ENCODE measurements around the gene HOXC13. TPM values are rescaled to one million over a fixed set of nuclear protein-coding genes. Genes with fewer than 3 reads are reported as not detected.

HOXC13 gene
- total RNA-seq, 4 donors from 2014 or later, result not detected

- Histone ChIP-seq H3K27me3 (peaks cover 0 to 75% of the 10 kb centered on the region in 2 donors), H3K4me3 (no peak overlapping the region), H3K27ac (no peak overlapping the region), H3K4me1 (peaks cover 0 to 11% (median 2%) of the 10 kb centered on the region in 4 donors), H3K9me3 (peaks cover 0 to 10% (median 0%) of the 10 kb centered on the region in 4 donors), H3K36me3 (no peaks in the 10 kb centered on the region)
- no peak for TF ChIP-seq POLR2A (IDR thresholded peaks at IDR 0.05)
- no peak for TF ChIP-seq CTCF (IDR thresholded peaks at IDR 0.05)
- DNase-seq, result no peak
Observed at GRCh38 chr12:53951577-53952334, 13.1 kb downstream of the HOXC13 start.

- Histone ChIP-seq H3K36me3 (no peaks in the 10 kb centered on the region), H3K4me3 (no peak overlapping the region), H3K9me3 (peaks cover 0 to 10% (median 0%) of the 10 kb centered on the region in 4 donors), H3K27me3 (peaks cover 0 to 75% of the 10 kb centered on the region in 2 donors), H3K4me1 (peaks cover 0 to 11% (median 2%) of the 10 kb centered on the region in 4 donors), H3K27ac (no peak overlapping the region)
- no peak for DNase-seq
- TF ChIP-seq POLR2A (IDR thresholded peaks at IDR 0.05) (no peak), CTCF (IDR thresholded peaks at IDR 0.05) (no peak)
Observed at GRCh38 chr12:53952335-53952694, 13.7 kb downstream of the HOXC13 start.

GRCh38 chr12:53952871-53953734, 14.5 kb downstream of the HOXC13 start:
- Histone ChIP-seq H3K27me3 (peaks cover 0 to 83% of the 10 kb centered on the region in 2 donors), H3K4me1 (peaks cover 0 to 11% (median 2%) of the 10 kb centered on the region in 4 donors), H3K36me3 (no peaks in the 10 kb centered on the region), H3K27ac (no peak overlapping the region), H3K4me3 (no peak overlapping the region), H3K9me3 (peaks cover 0 to 10% (median 0%) of the 10 kb centered on the region in 4 donors)
- TF ChIP-seq POLR2A (IDR thresholded peaks at IDR 0.05), result no peak
- TF ChIP-seq CTCF (IDR thresholded peaks at IDR 0.05), result no peak
- no peak for DNase-seq

- Histone ChIP-seq H3K4me3 (no peak overlapping the region), H3K9me3 (peaks cover 0 to 10% (median 0%) of the 10 kb centered on the region in 4 donors), H3K27ac (no peak overlapping the region), H3K27me3 (peaks cover 0 to 91% of the 10 kb centered on the region in 2 donors), H3K4me1 (peaks cover 0 to 11% (median 2%) of the 10 kb centered on the region in 4 donors), H3K36me3 (no peaks in the 10 kb centered on the region)
- TF ChIP-seq POLR2A (IDR thresholded peaks at IDR 0.05), result no peak
- no peak for TF ChIP-seq CTCF (IDR thresholded peaks at IDR 0.05)
- DNase-seq, result no peak
Observed at GRCh38 chr12:53953831-53954693, 15.4 kb downstream of the HOXC13 start.

GRCh38 chr12:53954694-53955035, 16.0 kb downstream of the HOXC13 start, which contains the start of gene HOXC12:
HOXC12 (plus strand) TSS chr12:53954903; CDS start chr12:53954930, 27 bp downstream.
- H3K9me3 ChIP-seq, result peaks cover 0 to 10% (median 0%) of the 10 kb centered on the region in 4 donors
- no peak within 1 kb of the TSS for H3K4me3 ChIP-seq
- H3K4me1 ChIP-seq, result peaks cover 0 to 11% (median 2%) of the 10 kb centered on the region in 4 donors
- no peak for TF ChIP-seq CTCF (IDR thresholded peaks at IDR 0.05)
- TF ChIP-seq POLR2A (IDR thresholded peaks at IDR 0.05), result no peak
- H3K27me3 ChIP-seq, result peaks cover 0 to 94% of the 10 kb centered on the region in 2 donors
- DNase-seq, result no peak
- H3K36me3 ChIP-seq, result no peaks in the 10 kb centered on the region
- H3K27ac ChIP-seq, result no peak within 1 kb of the TSS
